AG04450 (cell line): ENCODE measurements around the gene EML6. TPM values are rescaled to one million over a fixed set of nuclear protein-coding genes. Genes with fewer than 3 reads are reported as not detected.
"Not testable (repeated sequence)": the region's sequence is repeated elsewhere in the genome, so short reads cannot be mapped to it uniquely, and the experiment has no call there.

ENCODE experiments used
- CTCF ChIA-PET: fragments of 300-600, 350-600 bp; formaldehyde crosslinking; extraction: SDS; loops from one replicate; lab custom pipeline; 2022; ENCODE audit warnings: antibody characterized with exemption, inconsistent platforms; lab: Charles Lee
- POLR2A ChIA-PET: fragments of 350-600 bp; formaldehyde crosslinking; extraction: SDS; loops from one replicate; lab custom pipeline; 2021; ENCODE audit warnings: antibody characterized with exemption, inconsistent platforms; lab: Yijun Ruan, JAX
- DNase-seq: peaks from one replicate; pipeline ENCODE4 v3.0.0-alpha.2; 2011; ENCODE audit warnings: low read depth, low spot score
- H3K27ac ChIP-seq: one replicate; pipeline ENCODE4 v1.5.1; 2012; ENCODE audit warnings: low read depth, low read length, control low read depth
- H3K27me3 ChIP-seq: one replicate; pipeline ENCODE4 v1.6.0; 2012; ENCODE audit warnings: low read length; ENCODE audit not compliant: control insufficient read depth, insufficient read depth
- H3K4me3 ChIP-seq: 2 replicates; pipeline ENCODE4 v1.5.1; 2011; ENCODE audit warnings: mild to moderate bottlenecking, low read depth, low read length, control low read depth
- H3K9me3 ChIP-seq: 2 replicates; pipeline ENCODE4 v1.5.1; 2012; ENCODE audit warnings: low read length; ENCODE audit not compliant: control insufficient read depth, insufficient read depth
- CTCF ChIP-seq: IDR thresholded peaks from 2 replicates; pipeline ENCODE4 v1.5.1; 2011; ENCODE audit warnings: low read depth, low read length, control low read depth, inconsistent platforms
- polyA plus RNA-seq: library from polyadenylated mRNA; depleted of rRNA; stranded (reverse); fragments of >200 nt; gene quantifications from 2 replicates; pipeline ENCODE4 v1.2.3, GENCODE V29; 2011

EML6 gene
- polyA plus RNA-seq, 1 experiment: 0.30 TPM

DNA sequence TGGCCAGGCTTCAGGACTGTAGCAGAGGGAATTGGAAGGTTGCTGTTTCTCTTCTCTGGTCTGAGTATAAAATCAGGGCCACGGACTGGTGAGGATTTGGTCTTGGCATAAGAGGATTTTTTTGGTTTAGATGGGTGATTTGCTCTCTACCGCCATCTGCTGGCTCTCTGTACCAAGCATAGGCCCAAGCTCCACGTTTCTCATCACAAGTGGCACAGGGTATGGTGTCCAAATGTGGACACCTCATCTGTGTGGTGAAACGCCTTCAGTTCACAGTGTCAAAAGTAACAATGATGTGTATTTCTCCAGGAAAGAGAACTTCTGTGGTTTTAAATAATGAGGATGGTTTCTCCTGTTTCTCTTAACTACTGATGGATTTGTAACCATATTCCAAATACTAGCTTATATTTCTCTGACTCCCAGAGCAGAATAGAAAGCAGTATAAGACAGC is 115.1 kb downstream of the EML6 start:
- peak; percentile 91 for TF ChIP-seq CTCF
- Histone ChIP-seq H3K27me3 (peaks cover 4% of the 10 kb centered on the region), H3K27ac (no peak overlapping the region), H3K4me3 (no peak overlapping the region), H3K9me3 (no peaks in the 10 kb centered on the region)
- POLR2A ChIA-PET: no interaction called here
- CTCF ChIA-PET: interaction anchor here (0.7 to 3.8 kb wide), 42 partner anchors 9 to 750 kb away, joined by 3 to 32 read pairs (median 4); no protein-coding TSS in a partner anchor
- DNase-seq: peak; percentile 21

GRCh38 chr2:54839461-54840255 is 116.2 kb downstream of the EML6 start:
- Histone ChIP-seq H3K27me3 (peaks cover 4% of the 10 kb centered on the region), H3K4me3 (no peak overlapping the region), H3K9me3 (no peaks in the 10 kb centered on the region), H3K27ac (no peak overlapping the region)
- ChIA-PET POLR2A (interaction anchor here (0.5 kb wide), 1 partner anchor 14 kb away, joined by 3 read pairs; no protein-coding TSS in a partner anchor), CTCF (interaction anchor here (0.6 to 3.8 kb wide), 30 partner anchors 9 to 751 kb away, joined by 3 to 32 read pairs (median 5); no protein-coding TSS in a partner anchor)
- no peak for TF ChIP-seq CTCF
- DNase-seq: no peak

- no peak for DNase-seq
- POLR2A ChIA-PET: interaction anchor here (0.5 kb wide), 1 partner anchor 13 kb away, joined by 3 read pairs; no protein-coding TSS in a partner anchor
- no peak overlapping the region for H3K27ac ChIP-seq
- TF ChIP-seq CTCF: no peak
- no peak overlapping the region for H3K4me3 ChIP-seq
- CTCF ChIA-PET: interaction anchor here (0.6 to 3.1 kb wide), 4 partner anchors 12 to 370 kb away, joined by 3 to 30 read pairs (median 3); no protein-coding TSS in a partner anchor
- peaks cover 4% of the 10 kb centered on the region for H3K27me3 ChIP-seq
- H3K9me3 ChIP-seq: no peaks in the 10 kb centered on the region
These were observed 117.4 kb downstream of the EML6 start for GRCh38 chr2:54840559-54841468.

- CTCF ChIA-PET: interaction anchor here (1.0 kb wide), 1 partner anchor 58 kb away, joined by 3 read pairs; no protein-coding TSS in a partner anchor
- DNase-seq, H3K4me3 ChIP-seq, POLR2A ChIA-PET, H3K27ac ChIP-seq, H3K27me3 ChIP-seq, H3K9me3 ChIP-seq: not testable (repeated sequence)
These were observed 118.0 kb downstream of the EML6 start for GRCh38 chr2:54841500-54841899.

GRCh38 chr2:54845094-54845493 is 121.6 kb downstream of the EML6 start:
- no peaks in the 10 kb centered on the region for H3K9me3 ChIP-seq
- POLR2A ChIA-PET: no interaction called here
- CTCF ChIA-PET: interaction anchor here (1.0 to 1.4 kb wide), 3 partner anchors 18 to 179 kb away, joined by 3 read pairs; no protein-coding TSS in a partner anchor

More at GRCh38 chr2:54845094-54845493, 121.6 kb downstream of the EML6 start:
- no peak overlapping the region for H3K27ac ChIP-seq
- H3K4me3 ChIP-seq: no peak overlapping the region
- TF ChIP-seq CTCF: no peak
- no peak for DNase-seq
- H3K27me3 ChIP-seq: no peaks in the 10 kb centered on the region
